Measurements from ENCODE around the gene MYRF. TPM values are rescaled to one million over a fixed set of nuclear protein-coding genes. Genes with fewer than 3 reads are reported as not detected.

Gene MYRF
- total RNA-seq, 1 donor from 2014 or later: 1.6 TPM

GRCh38 chr11:61800331-61801281, 48.2 kb downstream of the MYRF start:
- no peak overlapping the region for H3K27ac Mint-ChIP-seq (ENCODE audit: unreplicated experiment)

DNA sequence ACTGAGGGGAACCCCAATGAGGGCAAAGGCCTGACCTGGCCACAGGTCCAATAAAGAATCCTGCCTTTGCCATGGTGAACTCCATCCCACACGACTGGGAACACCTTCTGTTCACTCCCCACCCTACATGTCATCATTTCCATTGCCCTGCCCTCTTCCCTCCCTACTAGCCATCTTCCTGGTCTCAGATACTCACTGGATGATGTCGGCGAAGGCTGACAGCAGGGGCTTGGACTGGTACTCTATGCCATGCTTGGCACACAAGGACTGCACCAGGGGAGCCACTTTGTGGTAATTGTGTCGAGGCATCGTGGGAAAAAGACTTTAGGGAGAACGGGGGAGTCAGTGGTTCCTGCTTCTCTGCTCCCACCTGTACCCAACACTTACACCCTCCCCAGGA, 50.2 kb downstream of the MYRF start:
- no peak overlapping the region for H3K4me3 Mint-ChIP-seq (ENCODE audit: unreplicated experiment)
- peaks cover 20% of the 10 kb centered on the region for H3K36me3 Mint-ChIP-seq (ENCODE audit: low read depth)
- no peaks in the 10 kb centered on the region for H3K9me3 Mint-ChIP-seq (ENCODE audit: low read depth)
- no peaks in the 10 kb centered on the region for H3K27me3 Mint-ChIP-seq (ENCODE audit: low read depth)
- TF ChIP-seq CTCF (IDR thresholded peaks at IDR 0.05): no peak
- peak; percentile 34 for DNase-seq (ENCODE audit: low spot score)
- no peaks in the 10 kb centered on the region for H3K4me1 Mint-ChIP-seq (ENCODE audit: low read depth)
- no peak overlapping the region for H3K27ac Mint-ChIP-seq (ENCODE audit: unreplicated experiment)

More at GRCh38 chr11:61800331-61801281, 48.2 kb downstream of the MYRF start:
- H3K9me3 Mint-ChIP-seq (ENCODE audit: low read depth): no peaks in the 10 kb centered on the region
- peak; percentile 7 for DNase-seq (ENCODE audit: low spot score)
- no peaks in the 10 kb centered on the region for H3K27me3 Mint-ChIP-seq (ENCODE audit: low read depth)
- H3K36me3 Mint-ChIP-seq (ENCODE audit: low read depth): peaks cover 20% of the 10 kb centered on the region
- H3K4me1 Mint-ChIP-seq (ENCODE audit: low read depth): peaks cover 7% of the 10 kb centered on the region
- no peak overlapping the region for H3K4me3 Mint-ChIP-seq (ENCODE audit: unreplicated experiment)
- no peak for TF ChIP-seq CTCF (IDR thresholded peaks at IDR 0.05)

DNA sequence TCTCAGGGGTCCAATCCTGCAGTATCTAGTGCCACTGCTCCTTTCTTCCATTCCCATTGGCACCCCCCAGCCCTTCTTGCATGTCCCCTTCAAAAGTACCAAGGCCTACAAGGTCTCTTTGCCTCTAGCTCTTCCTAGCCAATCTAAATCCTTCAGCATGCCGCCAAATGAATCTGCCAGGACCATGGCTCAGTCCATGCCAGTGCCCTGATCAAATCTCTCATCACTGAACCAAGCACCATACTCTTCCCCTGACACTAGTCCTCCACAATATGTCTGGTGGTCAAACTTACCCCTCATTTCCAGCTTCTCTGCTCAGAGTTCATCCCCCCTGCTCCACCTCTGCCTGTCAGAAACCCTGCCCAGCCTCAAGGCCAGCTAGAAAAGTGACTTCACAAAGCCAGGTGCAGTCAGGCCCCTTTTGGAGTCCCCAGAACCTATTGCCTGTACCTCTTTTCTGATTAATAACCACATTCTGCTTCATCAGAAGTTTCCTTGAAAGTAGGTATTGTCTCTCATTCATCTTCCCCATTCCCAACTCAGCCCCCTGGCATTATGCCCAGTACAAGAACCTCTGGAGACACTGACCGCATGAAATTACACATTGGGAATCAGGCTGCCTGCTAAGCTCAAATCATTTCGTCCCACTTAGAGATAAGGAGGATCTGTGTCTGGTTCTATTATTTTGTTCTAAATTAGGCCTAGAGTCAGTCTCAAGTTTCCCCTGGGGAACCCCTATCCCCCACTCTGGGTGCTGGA, 51.6 kb downstream of the MYRF start:
- H3K9me3 Mint-ChIP-seq (ENCODE audit: low read depth): no peaks in the 10 kb centered on the region
- DNase-seq (ENCODE audit: low spot score): peak; percentile 19
- H3K4me3 Mint-ChIP-seq (ENCODE audit: unreplicated experiment): no peak overlapping the region
- no peak overlapping the region for H3K27ac Mint-ChIP-seq (ENCODE audit: unreplicated experiment)
- no peaks in the 10 kb centered on the region for H3K4me1 Mint-ChIP-seq (ENCODE audit: low read depth)
- no peak for TF ChIP-seq CTCF (IDR thresholded peaks at IDR 0.05)
- no peaks in the 10 kb centered on the region for H3K27me3 Mint-ChIP-seq (ENCODE audit: low read depth)
- peaks cover 25% of the 10 kb centered on the region for H3K36me3 Mint-ChIP-seq (ENCODE audit: low read depth)

DNA sequence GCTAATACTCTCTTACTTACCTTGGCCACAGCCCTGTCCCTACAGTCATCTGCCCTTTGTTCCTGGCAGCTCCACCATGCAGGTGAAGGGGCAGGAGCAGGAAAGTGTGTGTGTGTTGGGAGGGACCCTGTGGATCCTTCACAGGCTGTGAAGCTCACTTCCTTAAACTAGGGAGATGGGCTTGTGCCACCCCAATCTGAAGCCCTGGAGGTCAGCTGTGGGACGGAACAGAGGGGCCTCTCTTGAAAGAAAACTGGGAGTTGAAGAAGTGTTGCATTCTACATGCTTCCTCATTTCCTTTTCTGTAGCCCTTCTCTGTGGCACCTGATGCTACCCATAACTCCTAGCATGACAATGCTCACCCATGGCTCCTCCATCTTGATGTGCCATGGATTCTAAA, 52.7 kb downstream of the MYRF start:
- H3K4me1 Mint-ChIP-seq (ENCODE audit: low read depth): no peaks in the 10 kb centered on the region
- peaks cover 29% of the 10 kb centered on the region for H3K36me3 Mint-ChIP-seq (ENCODE audit: low read depth)
- H3K9me3 Mint-ChIP-seq (ENCODE audit: low read depth): no peaks in the 10 kb centered on the region
- no peak overlapping the region for H3K27ac Mint-ChIP-seq (ENCODE audit: unreplicated experiment)
- DNase-seq (ENCODE audit: low spot score): peak; percentile 18
- TF ChIP-seq CTCF (IDR thresholded peaks at IDR 0.05): no peak
- no peaks in the 10 kb centered on the region for H3K27me3 Mint-ChIP-seq (ENCODE audit: low read depth)
- no peak overlapping the region for H3K4me3 Mint-ChIP-seq (ENCODE audit: unreplicated experiment)

DNA sequence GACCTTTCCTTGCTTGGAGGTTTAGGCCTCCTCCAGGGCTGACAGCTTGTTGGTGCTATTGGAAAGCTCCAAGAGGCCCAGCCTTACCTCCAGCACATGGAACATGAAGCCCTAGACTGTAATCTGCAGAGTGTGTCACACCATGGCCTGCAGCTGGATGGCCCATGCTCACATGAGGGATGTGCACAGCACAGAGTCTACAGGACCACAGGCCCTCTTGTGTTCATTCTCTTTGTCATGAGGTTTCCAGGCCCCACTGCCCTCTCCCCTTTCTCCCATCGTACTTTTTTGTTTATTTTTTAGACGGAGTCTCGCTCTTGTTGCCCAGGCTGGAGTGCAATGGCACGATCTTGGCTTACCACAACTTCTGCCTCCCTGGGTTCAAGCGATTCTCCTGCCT, 54.3 kb downstream of the MYRF start:
- Mint-ChIP-seq H3K27me3 (ENCODE audit: low read depth) (no peaks in the 10 kb centered on the region), H3K27ac (ENCODE audit: unreplicated experiment) (no peak overlapping the region), H3K9me3 (ENCODE audit: low read depth) (no peaks in the 10 kb centered on the region), H3K36me3 (ENCODE audit: low read depth) (peaks cover 29% of the 10 kb centered on the region), H3K4me1 (ENCODE audit: low read depth) (no peaks in the 10 kb centered on the region), H3K4me3 (ENCODE audit: unreplicated experiment) (no peak overlapping the region)
- TF ChIP-seq CTCF (IDR thresholded peaks at IDR 0.05): no peak
- DNase-seq (ENCODE audit: low spot score): peak; percentile 35
